HL-60 (cell line): ENCODE results near the gene TRAF5.

Source experiments
- DNase-seq, 2 experiments: peaks; one replicate each; pipeline ENCODE4 v3.0.0-alpha.2; 2010 to 2020; ENCODE audit warnings: low read depth in 1 of 2, low spot score in 1 of 2
- H3K27ac ChIP-seq: fragments of 250-450 bp; sonication (Bioruptor Pico); replicated peaks from 2 replicates; pipeline ENCODE4 v1.5.1; 2020; ENCODE audit warnings: mild to moderate bottlenecking, moderate library complexity
- H3K27me3 ChIP-seq: fragments of 250-450 bp; sonication (Bioruptor Pico); 2 replicates; pipeline ENCODE4 v1.5.1; 2021; ENCODE audit warnings: mild to moderate bottlenecking, moderate library complexity; ENCODE audit not compliant: insufficient read depth, poor library complexity, severe bottlenecking
- H3K4me3 ChIP-seq: replicated peaks from 2 replicates; pipeline ENCODE4 v1.5.1; 2011; ENCODE audit warnings: mild to moderate bottlenecking, control low read depth, low read length; ENCODE audit not compliant: insufficient read depth
- CTCF ChIP-seq: IDR thresholded peaks from one replicate; pipeline ENCODE4 v1.5.1; 2011; ENCODE audit warnings: low read length, control low read depth, inconsistent platforms; ENCODE audit not compliant: insufficient read depth
- GABPA ChIP-seq: IDR thresholded peaks from 2 replicates; pipeline ENCODE4 v1.6.1; 2012; ENCODE audit warnings: low read depth
- POLR2AphosphoS5 ChIP-seq: IDR thresholded peaks from 2 replicates; pipeline ENCODE4 v1.6.1; 2012; ENCODE audit warnings: low read depth
- REST ChIP-seq: IDR thresholded peaks from 2 replicates; pipeline ENCODE4 v1.6.1; 2012; ENCODE audit warnings: low read depth; ENCODE audit not compliant: insufficient replicate concordance
- SPI1 ChIP-seq: IDR thresholded peaks from 2 replicates; pipeline ENCODE4 v1.6.1; 2012; ENCODE audit warnings: low read depth, mild to moderate bottlenecking, borderline replicate concordance

Gene TRAF5

GRCh38 chr1:211324992-211325775 is 1.4 kb upstream of the TRAF5 start:
- no peak for TF ChIP-seq REST
- TF ChIP-seq POLR2AphosphoS5, result no peak
- TF ChIP-seq SPI1, result no peak
- TF ChIP-seq GABPA, result no peak
- no peak for TF ChIP-seq CTCF
- Histone ChIP-seq H3K4me3 (no peak overlapping the region), H3K27ac (no peak overlapping the region), H3K27me3 (peaks cover 20% of the 10 kb centered on the region)
- DNase-seq, result no peak

- no peak for TF ChIP-seq SPI1
- no peak for TF ChIP-seq CTCF
- TF ChIP-seq POLR2AphosphoS5, result no peak
- no peak for TF ChIP-seq REST
- TF ChIP-seq GABPA, result no peak
- Histone ChIP-seq H3K4me3 (no peak overlapping the region), H3K27me3 (peaks cover 20% of the 10 kb centered on the region), H3K27ac (no peak overlapping the region)
- DNase-seq, result no peak
Observed at GRCh38 chr1:211326140-211326527, 499 bp upstream of the TRAF5 start.

- TF ChIP-seq POLR2AphosphoS5 (no peak), SPI1 (no peak), REST (no peak), GABPA (no peak), CTCF (no peak)
- Histone ChIP-seq H3K27me3 (peaks cover 20% of the 10 kb centered on the region), H3K4me3 (peak overlapping the region; percentile 40), H3K27ac (no peak overlapping the region)
- no peak for DNase-seq
Observed at GRCh38 chr1:211327346-211327921, 801 bp downstream of the TRAF5 start.
